Nucleus accumbens (tissue), 56 donors: Measurements from ENCODE around the gene TOR3A.

Source experiments
- DNase-seq, 56 donors: peaks; one replicate each; lab custom pipeline; 2025; lab: John Stamatoyannopoulos, UW

TOR3A gene

DNA sequence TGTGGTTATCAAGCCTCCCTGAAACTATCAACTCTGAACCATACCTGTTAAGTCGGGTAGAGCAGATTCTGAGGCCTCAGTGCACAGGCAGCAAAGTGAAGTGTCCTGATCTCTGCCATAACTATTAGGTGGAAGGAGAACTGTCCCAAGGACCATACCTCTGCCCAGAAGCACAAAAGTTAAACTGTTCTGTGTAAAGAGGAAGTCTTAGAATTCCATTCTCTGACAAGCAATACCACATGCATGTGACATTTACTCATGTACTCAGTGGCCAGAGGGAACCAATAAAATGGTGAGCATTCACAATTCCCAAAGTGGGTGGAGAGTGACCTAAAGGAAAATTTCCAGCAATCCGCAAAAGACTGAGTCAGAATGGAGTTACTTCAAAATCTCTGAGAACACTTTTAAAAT lies 61.0 kb downstream of the TOR3A start:
- DNase-seq = no peak

DNA sequence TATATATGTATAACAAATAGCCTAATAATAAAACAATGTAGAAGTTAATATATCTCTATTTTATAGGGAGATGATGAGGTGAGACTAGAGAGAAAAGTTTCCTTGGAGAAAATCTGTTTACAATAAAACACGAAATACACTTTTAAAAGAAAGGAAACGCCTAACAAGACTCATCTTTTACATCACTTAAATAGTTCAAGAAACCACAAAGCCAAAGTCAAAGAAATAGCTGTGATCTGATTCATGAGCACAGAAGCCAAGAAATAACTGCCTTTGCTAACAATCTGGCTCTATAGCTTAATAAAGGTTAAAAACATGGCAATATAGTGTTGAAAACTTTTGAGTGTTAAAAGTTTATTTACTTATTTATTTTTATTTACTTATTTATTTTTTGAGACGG lies 61.5 kb downstream of the TOR3A start:
- DNase-seq = no peak

DNA sequence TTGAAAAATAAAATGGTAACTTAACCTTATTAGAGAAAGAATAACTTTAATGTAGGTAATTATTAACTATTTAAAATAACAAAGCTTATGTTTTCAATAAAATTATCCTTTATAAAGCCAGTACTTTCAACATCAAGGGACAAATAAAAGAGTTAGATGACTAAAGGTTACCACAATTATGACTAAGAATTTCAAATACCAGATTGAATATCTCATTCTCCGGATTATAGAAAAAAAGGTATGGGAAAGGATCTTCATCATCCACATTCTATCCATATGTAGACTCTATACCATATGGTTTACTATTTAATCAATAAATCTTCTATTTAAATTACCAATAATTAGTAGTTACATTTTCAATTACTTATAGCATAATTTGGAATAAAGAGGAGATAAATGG lies 62.8 kb downstream of the TOR3A start:
- no peak for DNase-seq

DNA sequence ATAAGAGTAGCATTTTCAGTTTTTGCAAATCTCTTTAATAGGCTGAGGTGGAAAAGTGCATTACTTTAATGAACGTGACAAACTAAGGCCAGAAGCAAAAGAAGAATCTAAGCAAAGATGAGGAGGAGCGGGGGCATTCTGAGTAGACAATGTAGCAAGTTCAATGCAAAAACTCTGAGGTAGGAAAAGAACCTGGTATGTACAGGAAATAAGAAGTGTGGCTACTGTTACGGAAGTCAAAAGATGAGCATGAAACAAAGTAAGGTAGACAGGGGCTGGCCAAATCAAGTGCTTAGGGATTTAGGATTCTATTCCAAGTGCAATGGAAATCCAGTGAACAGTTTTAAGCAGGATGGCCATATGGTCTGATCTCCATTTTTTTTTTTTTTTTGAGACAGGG lies 63.7 kb downstream of the TOR3A start:
- DNase-seq = no peak
